Astrocyte of the cerebellum (primary cell): ENCODE results near the gene NPAS2.

Source experiments
- DNase-seq: peaks from one replicate; pipeline ENCODE4 v3.0.0-alpha.2; 2011; ENCODE audit warnings: low read depth
- H3K4me3 ChIP-seq: 2 replicates; pipeline ENCODE4 v1.5.1; 2011; ENCODE audit warnings: mild to moderate bottlenecking, low read depth, low read length, moderate library complexity
- in situ Hi-C: cut with HindIII; loops from 2 replicates; pipeline ENCODE4 v1.10.0; 2017; ENCODE audit warnings: low sequenced_read_pairs
- TF ChIP-seq, protein P1 (sequence below): IDR thresholded peaks from 2 replicates; pipeline ENCODE4 v1.5.1; 2012; ENCODE audit warnings: low read length, low read depth, moderate library complexity, mild to moderate bottlenecking; ENCODE audit errors: missing control alignments

The NPAS2 gene

DNA sequence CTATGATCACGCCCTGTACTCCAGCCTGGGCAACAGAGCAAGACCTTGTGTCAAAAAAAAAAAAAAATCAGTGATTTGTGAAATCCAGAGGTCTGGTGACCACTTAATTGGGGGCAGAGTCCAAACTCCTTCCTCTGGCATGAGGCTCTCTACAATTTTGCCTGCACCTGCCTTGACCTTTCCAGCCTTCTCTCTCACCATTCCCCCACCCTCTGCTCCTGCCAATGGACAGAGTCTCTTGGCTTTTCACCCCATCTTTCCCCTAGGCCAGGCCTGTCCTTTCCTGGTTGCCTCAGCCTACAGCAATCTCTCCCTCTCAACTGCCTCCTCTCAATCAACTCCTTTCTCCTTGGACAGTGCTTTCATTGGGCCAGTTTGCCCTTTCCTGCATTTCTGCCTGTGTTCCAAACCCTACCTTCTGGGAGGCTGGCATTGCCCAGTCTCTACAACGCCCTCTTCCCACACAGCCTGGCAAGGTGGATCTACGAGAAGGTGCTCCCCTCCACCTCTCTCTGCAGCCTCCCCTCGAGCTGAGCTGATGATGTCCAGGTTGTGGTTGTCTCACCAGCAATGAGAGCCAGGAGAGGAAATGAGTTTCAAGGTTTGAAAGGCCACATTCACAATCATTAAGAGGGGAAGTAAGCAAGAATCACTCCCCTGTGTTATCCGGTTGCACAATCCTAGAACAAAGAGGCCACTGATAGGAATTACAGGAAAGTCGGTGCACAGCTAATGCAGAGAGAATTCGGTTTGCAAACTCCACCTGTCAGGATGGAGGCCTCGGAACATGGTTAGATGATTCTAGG, 39.5 kb upstream of the NPAS2 start:
- TF ChIP-seq, protein P1, sequence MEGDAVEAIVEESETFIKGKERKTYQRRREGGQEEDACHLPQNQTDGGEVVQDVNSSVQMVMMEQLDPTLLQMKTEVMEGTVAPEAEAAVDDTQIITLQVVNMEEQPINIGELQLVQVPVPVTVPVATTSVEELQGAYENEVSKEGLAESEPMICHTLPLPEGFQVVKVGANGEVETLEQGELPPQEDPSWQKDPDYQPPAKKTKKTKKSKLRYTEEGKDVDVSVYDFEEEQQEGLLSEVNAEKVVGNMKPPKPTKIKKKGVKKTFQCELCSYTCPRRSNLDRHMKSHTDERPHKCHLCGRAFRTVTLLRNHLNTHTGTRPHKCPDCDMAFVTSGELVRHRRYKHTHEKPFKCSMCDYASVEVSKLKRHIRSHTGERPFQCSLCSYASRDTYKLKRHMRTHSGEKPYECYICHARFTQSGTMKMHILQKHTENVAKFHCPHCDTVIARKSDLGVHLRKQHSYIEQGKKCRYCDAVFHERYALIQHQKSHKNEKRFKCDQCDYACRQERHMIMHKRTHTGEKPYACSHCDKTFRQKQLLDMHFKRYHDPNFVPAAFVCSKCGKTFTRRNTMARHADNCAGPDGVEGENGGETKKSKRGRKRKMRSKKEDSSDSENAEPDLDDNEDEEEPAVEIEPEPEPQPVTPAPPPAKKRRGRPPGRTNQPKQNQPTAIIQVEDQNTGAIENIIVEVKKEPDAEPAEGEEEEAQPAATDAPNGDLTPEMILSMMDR, result no peak
- in situ Hi-C loops, result no loop called here
- no peak overlapping the region for H3K4me3 ChIP-seq
- DNase-seq, result no peak

DNA sequence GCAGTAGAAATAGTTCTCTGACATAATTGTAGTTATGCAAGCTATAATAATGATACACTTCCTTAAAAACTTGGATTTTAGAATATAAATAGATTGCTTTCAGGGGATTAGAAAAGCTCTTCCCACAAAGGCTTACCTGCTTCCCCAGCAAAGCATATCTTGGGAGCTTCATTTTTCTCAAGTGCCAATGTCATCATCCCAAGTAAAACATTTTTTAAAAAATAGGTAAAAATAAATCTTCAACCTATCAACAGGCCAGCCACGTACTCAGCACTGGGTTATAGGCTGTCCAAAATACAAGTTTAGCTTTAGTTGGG, 39.0 kb upstream of the NPAS2 start:
- TF ChIP-seq, protein P1, result no peak
- in situ Hi-C loops, result no loop called here
- no peak overlapping the region for H3K4me3 ChIP-seq
- DNase-seq, result no peak

DNA sequence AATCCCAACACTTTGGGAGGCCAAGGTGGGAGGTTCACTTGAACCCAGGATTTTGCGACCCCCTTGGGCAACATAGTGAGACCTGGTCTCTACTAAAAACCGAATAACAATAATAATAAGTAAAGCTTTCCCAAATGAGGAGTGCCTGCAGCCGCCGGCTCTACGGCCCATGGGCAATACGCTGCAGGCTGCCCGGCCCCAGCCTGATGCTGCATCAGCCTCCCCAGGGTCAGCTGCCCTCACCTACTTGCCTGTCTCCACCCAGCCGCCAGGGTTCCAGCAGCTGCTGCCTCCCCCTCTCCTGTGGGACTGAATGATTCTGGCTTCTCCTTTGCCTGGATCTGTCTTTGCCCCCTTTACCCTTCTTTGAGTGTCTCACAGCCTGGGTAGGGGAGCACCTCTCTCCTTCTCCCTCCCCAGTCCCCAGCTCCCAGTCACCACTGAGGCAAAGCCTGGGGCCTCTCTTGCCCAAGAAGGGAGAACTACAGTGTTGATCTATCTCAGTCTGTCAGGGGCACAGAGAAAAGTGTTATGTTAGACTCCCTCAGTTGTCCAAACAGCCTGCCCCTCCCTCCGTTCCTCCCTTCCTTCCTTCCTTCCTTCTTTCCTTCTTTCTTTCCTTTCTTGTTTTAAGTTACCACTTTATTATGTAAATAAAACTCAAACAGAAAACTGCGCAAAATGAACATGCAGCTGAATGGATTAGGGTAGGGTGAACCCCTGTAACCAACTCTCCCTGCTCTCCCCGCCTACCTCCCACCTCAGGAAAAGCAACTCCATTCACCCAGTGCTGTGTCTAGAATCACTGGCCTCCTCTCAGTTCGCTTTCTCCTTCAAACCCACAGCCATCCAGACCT, 38.2 kb upstream of the NPAS2 start:
- H3K4me3 ChIP-seq, result no peak overlapping the region
- TF ChIP-seq, protein P1, result no peak
- no peak for DNase-seq
- in situ Hi-C loops, result no loop called here

DNA sequence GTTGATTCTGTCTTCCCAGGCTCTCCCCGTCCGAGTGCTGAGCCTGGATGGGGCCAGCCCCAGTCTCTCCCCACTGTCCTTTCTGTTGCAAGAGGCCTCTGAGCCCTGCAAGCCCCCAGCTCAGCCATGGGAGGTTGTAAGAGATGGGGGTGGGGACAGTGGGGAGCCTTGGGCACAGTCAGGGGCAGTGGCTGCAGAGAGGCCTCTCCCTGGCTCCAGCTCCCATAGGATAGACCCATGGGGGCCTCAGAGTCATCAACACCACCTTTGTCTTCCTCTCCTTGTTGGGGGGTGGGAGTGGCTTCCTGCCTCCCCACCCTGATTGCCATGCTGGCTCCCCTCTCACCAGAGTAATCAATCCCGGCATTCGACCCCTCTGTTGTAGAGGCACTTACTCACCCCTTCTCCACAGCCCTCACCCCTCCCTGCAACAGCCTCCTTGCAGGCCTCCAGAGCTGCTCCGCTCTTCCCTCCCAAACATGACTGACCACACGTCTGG, 37.5 kb upstream of the NPAS2 start:
- in situ Hi-C loops, result no loop called here
- H3K4me3 ChIP-seq, result no peak overlapping the region
- TF ChIP-seq, protein P1, result no peak
- DNase-seq, result no peak

DNA sequence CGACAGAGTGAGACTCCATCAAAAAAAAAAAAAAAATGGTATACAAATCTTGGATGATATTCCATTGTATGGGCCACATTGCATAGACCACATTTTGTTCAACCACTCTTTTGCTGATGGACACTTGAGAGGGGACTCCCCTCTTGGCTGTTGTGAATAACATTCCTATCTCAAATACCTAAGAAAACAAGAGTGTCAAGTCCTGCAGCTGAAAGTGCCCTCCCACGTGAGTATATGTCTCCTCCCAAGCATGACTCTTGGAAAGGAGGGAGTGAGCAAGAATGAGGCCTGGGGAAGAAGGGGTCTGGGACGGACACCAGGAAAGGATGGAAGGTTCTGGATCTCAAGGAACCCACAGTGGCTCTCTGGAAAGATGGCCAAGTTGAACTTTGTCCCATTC, 36.0 kb upstream of the NPAS2 start:
- no peak for DNase-seq
- no peak overlapping the region for H3K4me3 ChIP-seq
- in situ Hi-C loops, result no loop called here
- TF ChIP-seq, protein P1, result no peak

DNA sequence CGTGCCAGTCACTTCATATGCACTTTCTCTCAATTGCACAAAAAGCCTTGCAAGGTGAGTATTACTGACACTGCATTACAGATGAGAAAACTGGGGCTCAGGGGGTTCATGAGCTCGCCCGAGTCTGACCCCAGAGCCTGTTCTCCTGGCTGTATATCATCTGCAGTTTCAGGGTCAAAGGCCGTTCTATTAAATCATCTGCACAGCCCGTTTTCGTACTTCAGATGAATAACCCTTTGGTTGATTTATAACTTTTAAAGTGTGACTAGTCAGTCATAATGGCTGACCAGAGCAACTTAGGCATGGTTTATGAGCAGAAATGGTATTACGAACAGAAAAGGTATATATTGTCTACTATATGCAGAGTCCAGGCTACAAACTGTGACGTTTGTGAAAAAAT, 35.3 kb upstream of the NPAS2 start:
- no peak overlapping the region for H3K4me3 ChIP-seq
- DNase-seq, result no peak
- in situ Hi-C loops, result loop anchor here (5.0 kb wide), 1 partner anchor 32 kb away; no protein-coding TSS in a partner anchor
- TF ChIP-seq, protein P1, result no peak
